HG03460 (cell line): ENCODE results near the gene AQP2.
A peak's percentile ranks its signal among the peaks of the same experiment; 100 is the strongest.

Source experiments
- ATAC-seq: cut with Tn5 transposase; IDR thresholded peaks from one replicate; pipeline ENCODE4 v1.9.1; 2021; ENCODE audit not compliant: unreplicated experiment

AQP2 gene

GRCh38 chr12:49939707-49940106, 10.8 kb upstream of the AQP2 start:
- no peak for ATAC-seq

- no peak for ATAC-seq
These were observed 8.7 kb upstream of the AQP2 start for GRCh38 chr12:49941556-49942511.

GRCh38 chr12:49942512-49942893, 8.0 kb upstream of the AQP2 start:
- ATAC-seq, result no peak

GRCh38 chr12:49942921-49943624, 7.5 kb upstream of the AQP2 start:
- no peak for ATAC-seq

GRCh38 chr12:49943625-49943960, 6.9 kb upstream of the AQP2 start:
- no peak for ATAC-seq

GRCh38 chr12:49944046-49944445, 6.5 kb upstream of the AQP2 start:
- ATAC-seq, result no peak

- no peak for ATAC-seq
These were observed 5.8 kb upstream of the AQP2 start for GRCh38 chr12:49944718-49945117.

- peak; percentile 84 for ATAC-seq
These were observed 5.0 kb upstream of the AQP2 start for GRCh38 chr12:49945394-49946080.

- no peak for ATAC-seq
These were observed 4.5 kb upstream of the AQP2 start for GRCh38 chr12:49946086-49946485.

- ATAC-seq, result no peak
These were observed 4.0 kb upstream of the AQP2 start for GRCh38 chr12:49946497-49946896.

GRCh38 chr12:49947593-49948226, 2.8 kb upstream of the AQP2 start:
- ATAC-seq, result no peak

- no peak for ATAC-seq
These were observed 1.4 kb upstream of the AQP2 start for GRCh38 chr12:49948866-49949845.

- ATAC-seq, result no peak
These were observed 671 bp upstream of the AQP2 start for GRCh38 chr12:49949866-49950265.

- no peak for ATAC-seq
These were observed 1.1 kb downstream of the AQP2 start for GRCh38 chr12:49951411-49952240.

GRCh38 chr12:49952391-49953055, 2.0 kb downstream of the AQP2 start:
- ATAC-seq, result no peak

- no peak for ATAC-seq
These were observed 2.6 kb downstream of the AQP2 start for GRCh38 chr12:49953151-49953550.

- no peak for ATAC-seq
These were observed 3.7 kb downstream of the AQP2 start for GRCh38 chr12:49953961-49954846.
